ENCODE data around the gene FAM120B. TPM values are rescaled to one million over a fixed set of nuclear protein-coding genes. Genes with fewer than 3 reads are reported as not detected.

FAM120B gene
- total and polyA plus RNA-seq, 2 donors, result 17.5 to 30.3 TPM

- Histone ChIP-seq H3K4me3 (ENCODE audit: low read depth, low read length) (no peak overlapping the region), H3K4me1 (ENCODE audit: insufficient read depth) (no peaks in the 10 kb centered on the region), H3K36me3 (ENCODE audit: insufficient read depth) (no peaks in the 10 kb centered on the region), H3K27ac (ENCODE audit: low read depth) (no peak overlapping the region)
- no peak for DNase-seq (ENCODE audit: extremely low spot score)
- WGBS, result 37% methylated on average over 1 of the region's 1 CpG
Measured at GRCh38 chr6:170435766-170436165, 129.2 kb downstream of the FAM120B start.

GRCh38 chr6:170436209-170436809 is 129.8 kb downstream of the FAM120B start:
- 83% methylated on average over 3 of the region's 3 CpGs for WGBS
- no peak for DNase-seq (ENCODE audit: extremely low spot score)
- no peaks in the 10 kb centered on the region for H3K36me3 ChIP-seq (ENCODE audit: insufficient read depth)
- no peak overlapping the region for H3K27ac ChIP-seq (ENCODE audit: low read depth)
- H3K4me1 ChIP-seq (ENCODE audit: insufficient read depth), result no peaks in the 10 kb centered on the region
- H3K4me3 ChIP-seq (ENCODE audit: low read depth, low read length), result no peak overlapping the region

- no peak overlapping the region for H3K27ac ChIP-seq (ENCODE audit: low read depth)
- WGBS, result 59% methylated on average over 12 of the region's 12 CpGs
- no peak for DNase-seq (ENCODE audit: extremely low spot score)
- H3K4me3 ChIP-seq (ENCODE audit: low read depth, low read length), result peak overlapping the region; percentile 8
- H3K4me1 ChIP-seq (ENCODE audit: insufficient read depth), result no peaks in the 10 kb centered on the region
- H3K36me3 ChIP-seq (ENCODE audit: insufficient read depth), result no peaks in the 10 kb centered on the region
Measured at GRCh38 chr6:170437719-170438401, 131.3 kb downstream of the FAM120B start.

- Histone ChIP-seq H3K27ac (ENCODE audit: low read depth) (no peak overlapping the region), H3K4me1 (ENCODE audit: insufficient read depth) (no peaks in the 10 kb centered on the region), H3K36me3 (ENCODE audit: insufficient read depth) (no peaks in the 10 kb centered on the region), H3K4me3 (ENCODE audit: low read depth, low read length) (peak overlapping the region; percentile 8)
- DNase-seq (ENCODE audit: extremely low spot score), result peak; percentile 76
- WGBS, result 3% methylated on average over 15 of the region's 15 CpGs
Measured at GRCh38 chr6:170438402-170438753, 131.8 kb downstream of the FAM120B start.

- no peak overlapping the region for H3K27ac ChIP-seq (ENCODE audit: low read depth)
Measured at GRCh38 chr6:170438861-170439260, 132.3 kb downstream of the FAM120B start.

GRCh38 chr6:170439366-170440361 is 133.1 kb downstream of the FAM120B start:
- Histone ChIP-seq H3K4me1 (ENCODE audit: insufficient read depth) (no peaks in the 10 kb centered on the region), H3K36me3 (ENCODE audit: insufficient read depth) (no peaks in the 10 kb centered on the region), H3K27ac (ENCODE audit: low read depth) (no peak overlapping the region), H3K4me3 (ENCODE audit: low read depth, low read length) (no peak overlapping the region)
- no peak for DNase-seq (ENCODE audit: extremely low spot score)
- WGBS, result 82% methylated on average over 21 of the region's 21 CpGs

More at GRCh38 chr6:170438861-170439260, 132.3 kb downstream of the FAM120B start:
- DNase-seq (ENCODE audit: extremely low spot score), result no peak
- H3K4me3 ChIP-seq (ENCODE audit: low read depth, low read length), result no peak overlapping the region
- no peaks in the 10 kb centered on the region for H3K4me1 ChIP-seq (ENCODE audit: insufficient read depth)
- no peaks in the 10 kb centered on the region for H3K36me3 ChIP-seq (ENCODE audit: insufficient read depth)

- 91% methylated on average over 14 of the region's 14 CpGs for WGBS
- DNase-seq (ENCODE audit: extremely low spot score), result no peak
- Histone ChIP-seq H3K4me3 (ENCODE audit: low read depth, low read length) (no peak overlapping the region), H3K4me1 (ENCODE audit: insufficient read depth) (no peaks in the 10 kb centered on the region), H3K36me3 (ENCODE audit: insufficient read depth) (no peaks in the 10 kb centered on the region), H3K27ac (ENCODE audit: low read depth) (no peak overlapping the region)
Measured at GRCh38 chr6:170440437-170440836, 133.9 kb downstream of the FAM120B start.

- Histone ChIP-seq H3K36me3 (ENCODE audit: insufficient read depth) (no peaks in the 10 kb centered on the region), H3K27ac (ENCODE audit: low read depth) (no peak overlapping the region), H3K4me1 (ENCODE audit: insufficient read depth) (no peaks in the 10 kb centered on the region), H3K4me3 (ENCODE audit: low read depth, low read length) (no peak overlapping the region)
- 78% methylated on average over 3 of the region's 3 CpGs for WGBS
- DNase-seq (ENCODE audit: extremely low spot score), result no peak
Measured at GRCh38 chr6:170441316-170441715, 134.8 kb downstream of the FAM120B start.

GRCh38 chr6:170442596-170442995 is 136.0 kb downstream of the FAM120B start:
- Histone ChIP-seq H3K27ac (ENCODE audit: low read depth) (no peak overlapping the region), H3K4me3 (ENCODE audit: low read depth, low read length) (no peak overlapping the region), H3K4me1 (ENCODE audit: insufficient read depth) (no peaks in the 10 kb centered on the region), H3K36me3 (ENCODE audit: insufficient read depth) (no peaks in the 10 kb centered on the region)
- no peak for DNase-seq (ENCODE audit: extremely low spot score)
- 96% methylated on average over 8 of the region's 8 CpGs for WGBS

- 89% methylated on average over 8 of the region's 8 CpGs for WGBS
- no peaks in the 10 kb centered on the region for H3K36me3 ChIP-seq (ENCODE audit: insufficient read depth)
- no peak overlapping the region for H3K4me3 ChIP-seq (ENCODE audit: low read depth, low read length)
- no peak for DNase-seq (ENCODE audit: extremely low spot score)
- no peaks in the 10 kb centered on the region for H3K4me1 ChIP-seq (ENCODE audit: insufficient read depth)
- no peak overlapping the region for H3K27ac ChIP-seq (ENCODE audit: low read depth)
Measured at GRCh38 chr6:170443151-170443662, 136.6 kb downstream of the FAM120B start.

- Histone ChIP-seq H3K4me1 (ENCODE audit: insufficient read depth) (no peaks in the 10 kb centered on the region), H3K4me3 (ENCODE audit: low read depth, low read length) (no peak overlapping the region), H3K27ac (ENCODE audit: low read depth) (no peak overlapping the region), H3K36me3 (ENCODE audit: insufficient read depth) (no peaks in the 10 kb centered on the region)
- 86% methylated on average over 18 of the region's 18 CpGs for WGBS
- no peak for DNase-seq (ENCODE audit: extremely low spot score)
Measured at GRCh38 chr6:170444056-170444591, 137.6 kb downstream of the FAM120B start.

- WGBS, result 73% methylated on average over 15 of the region's 15 CpGs
- H3K36me3 ChIP-seq (ENCODE audit: insufficient read depth), result no peaks in the 10 kb centered on the region
- H3K4me1 ChIP-seq (ENCODE audit: insufficient read depth), result no peaks in the 10 kb centered on the region
- DNase-seq (ENCODE audit: extremely low spot score), result no peak
- no peak overlapping the region for H3K4me3 ChIP-seq (ENCODE audit: low read depth, low read length)
- H3K27ac ChIP-seq (ENCODE audit: low read depth), result no peak overlapping the region
Measured at GRCh38 chr6:170444811-170445211, 138.3 kb downstream of the FAM120B start.

GRCh38 chr6:170445487-170445886 is 138.9 kb downstream of the FAM120B start:
- Histone ChIP-seq H3K36me3 (ENCODE audit: insufficient read depth) (no peaks in the 10 kb centered on the region), H3K4me3 (ENCODE audit: low read depth, low read length) (no peak overlapping the region), H3K4me1 (ENCODE audit: insufficient read depth) (no peaks in the 10 kb centered on the region), H3K27ac (ENCODE audit: low read depth) (no peak overlapping the region)
- DNase-seq (ENCODE audit: extremely low spot score), result no peak
- WGBS, result 90% methylated on average over 17 of the region's 17 CpGs
